ENCODE measurements around the gene MRTFB. TPM values are rescaled to one million over a fixed set of nuclear protein-coding genes. Genes with fewer than 3 reads are reported as not detected.

The MRTFB gene
- total RNA-seq, 1 donor from 2014 or later = 31.4 TPM

- peaks cover 5% of the 10 kb centered on the region for H3K36me3 Mint-ChIP-seq (ENCODE audit: unreplicated experiment)
- no peaks in the 10 kb centered on the region for H3K27me3 Mint-ChIP-seq (ENCODE audit: unreplicated experiment)
- no peak overlapping the region for H3K27ac Mint-ChIP-seq (ENCODE audit: unreplicated experiment)
- DNase-seq (ENCODE audit: extremely low spot score, unreplicated experiment) = no peak
- no peaks in the 10 kb centered on the region for H3K9me3 Mint-ChIP-seq (ENCODE audit: unreplicated experiment)
- H3K4me3 Mint-ChIP-seq (ENCODE audit: unreplicated experiment) = no peak overlapping the region
- H3K4me1 Mint-ChIP-seq (ENCODE audit: unreplicated experiment) = peaks cover 7% of the 10 kb centered on the region
- TF ChIP-seq, protein P1, sequence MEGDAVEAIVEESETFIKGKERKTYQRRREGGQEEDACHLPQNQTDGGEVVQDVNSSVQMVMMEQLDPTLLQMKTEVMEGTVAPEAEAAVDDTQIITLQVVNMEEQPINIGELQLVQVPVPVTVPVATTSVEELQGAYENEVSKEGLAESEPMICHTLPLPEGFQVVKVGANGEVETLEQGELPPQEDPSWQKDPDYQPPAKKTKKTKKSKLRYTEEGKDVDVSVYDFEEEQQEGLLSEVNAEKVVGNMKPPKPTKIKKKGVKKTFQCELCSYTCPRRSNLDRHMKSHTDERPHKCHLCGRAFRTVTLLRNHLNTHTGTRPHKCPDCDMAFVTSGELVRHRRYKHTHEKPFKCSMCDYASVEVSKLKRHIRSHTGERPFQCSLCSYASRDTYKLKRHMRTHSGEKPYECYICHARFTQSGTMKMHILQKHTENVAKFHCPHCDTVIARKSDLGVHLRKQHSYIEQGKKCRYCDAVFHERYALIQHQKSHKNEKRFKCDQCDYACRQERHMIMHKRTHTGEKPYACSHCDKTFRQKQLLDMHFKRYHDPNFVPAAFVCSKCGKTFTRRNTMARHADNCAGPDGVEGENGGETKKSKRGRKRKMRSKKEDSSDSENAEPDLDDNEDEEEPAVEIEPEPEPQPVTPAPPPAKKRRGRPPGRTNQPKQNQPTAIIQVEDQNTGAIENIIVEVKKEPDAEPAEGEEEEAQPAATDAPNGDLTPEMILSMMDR (IDR thresholded peaks at IDR 0.05) = no peak
Measured at GRCh38 chr16:14194721-14195120, 123.6 kb downstream of the MRTFB start.

DNA sequence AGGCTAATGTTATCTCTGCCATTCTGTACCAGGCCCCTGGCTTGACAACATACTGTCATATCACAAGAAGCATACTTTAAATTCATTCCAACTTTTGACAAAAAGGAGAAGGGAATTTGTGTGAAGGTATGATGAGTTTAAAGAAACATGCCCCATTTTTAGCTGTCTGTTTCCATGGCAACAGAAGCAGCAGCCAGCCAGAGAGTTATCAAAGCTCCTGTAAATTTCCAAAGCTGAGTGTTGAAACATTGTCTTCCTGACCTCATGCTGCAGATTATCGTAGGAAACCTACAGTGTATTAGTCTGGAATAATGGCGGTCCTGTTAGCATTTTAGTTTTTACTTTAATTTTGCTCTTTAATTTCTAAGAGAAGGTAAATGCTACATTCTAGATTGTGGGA is 124.9 kb downstream of the MRTFB start:
- no peak for DNase-seq (ENCODE audit: extremely low spot score, unreplicated experiment)
- Mint-ChIP-seq H3K36me3 (ENCODE audit: unreplicated experiment) (peaks cover 5% of the 10 kb centered on the region), H3K4me1 (ENCODE audit: unreplicated experiment) (peaks cover 7% of the 10 kb centered on the region), H3K27ac (ENCODE audit: unreplicated experiment) (no peak overlapping the region), H3K27me3 (ENCODE audit: unreplicated experiment) (no peaks in the 10 kb centered on the region), H3K9me3 (ENCODE audit: unreplicated experiment) (no peaks in the 10 kb centered on the region), H3K4me3 (ENCODE audit: unreplicated experiment) (no peak overlapping the region)
- TF ChIP-seq, protein P1 (IDR thresholded peaks at IDR 0.05) = no peak

GRCh38 chr16:14196539-14196938 is 125.4 kb downstream of the MRTFB start:
- DNase-seq (ENCODE audit: extremely low spot score, unreplicated experiment) = no peak
- H3K4me1 Mint-ChIP-seq (ENCODE audit: unreplicated experiment) = peaks cover 7% of the 10 kb centered on the region
- H3K9me3 Mint-ChIP-seq (ENCODE audit: unreplicated experiment) = no peaks in the 10 kb centered on the region
- no peaks in the 10 kb centered on the region for H3K27me3 Mint-ChIP-seq (ENCODE audit: unreplicated experiment)
- peak overlapping the region; percentile 9 for H3K27ac Mint-ChIP-seq (ENCODE audit: unreplicated experiment)
- TF ChIP-seq, protein P1 (IDR thresholded peaks at IDR 0.05) = no peak
- peaks cover 5% of the 10 kb centered on the region for H3K36me3 Mint-ChIP-seq (ENCODE audit: unreplicated experiment)
- no peak overlapping the region for H3K4me3 Mint-ChIP-seq (ENCODE audit: unreplicated experiment)

DNA sequence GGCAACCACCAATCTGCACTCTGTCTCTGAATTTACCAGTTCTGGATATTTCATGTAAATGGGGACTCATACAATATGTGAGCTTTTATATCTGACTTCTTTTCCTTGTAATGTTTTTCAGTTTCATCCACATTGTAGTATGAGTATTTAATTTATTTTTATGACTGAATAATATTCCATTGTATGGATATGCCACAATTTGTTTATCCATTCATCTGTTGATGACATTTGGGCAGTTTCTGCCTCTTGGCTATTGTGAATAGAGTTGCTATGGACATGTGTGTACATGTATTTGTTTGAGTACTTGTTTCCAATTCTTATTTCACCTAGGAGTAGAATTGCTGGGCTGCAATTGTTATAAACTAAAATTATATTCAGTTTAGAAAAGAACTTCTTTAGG is 126.9 kb downstream of the MRTFB start:
- TF ChIP-seq, protein P1 (IDR thresholded peaks at IDR 0.05) = no peak
- no peaks in the 10 kb centered on the region for H3K9me3 Mint-ChIP-seq (ENCODE audit: unreplicated experiment)
- no peak overlapping the region for H3K27ac Mint-ChIP-seq (ENCODE audit: unreplicated experiment)
- peaks cover 11% of the 10 kb centered on the region for H3K4me1 Mint-ChIP-seq (ENCODE audit: unreplicated experiment)
- DNase-seq (ENCODE audit: extremely low spot score, unreplicated experiment) = no peak
- no peaks in the 10 kb centered on the region for H3K27me3 Mint-ChIP-seq (ENCODE audit: unreplicated experiment)
- peaks cover 5% of the 10 kb centered on the region for H3K36me3 Mint-ChIP-seq (ENCODE audit: unreplicated experiment)
- no peak overlapping the region for H3K4me3 Mint-ChIP-seq (ENCODE audit: unreplicated experiment)

DNA sequence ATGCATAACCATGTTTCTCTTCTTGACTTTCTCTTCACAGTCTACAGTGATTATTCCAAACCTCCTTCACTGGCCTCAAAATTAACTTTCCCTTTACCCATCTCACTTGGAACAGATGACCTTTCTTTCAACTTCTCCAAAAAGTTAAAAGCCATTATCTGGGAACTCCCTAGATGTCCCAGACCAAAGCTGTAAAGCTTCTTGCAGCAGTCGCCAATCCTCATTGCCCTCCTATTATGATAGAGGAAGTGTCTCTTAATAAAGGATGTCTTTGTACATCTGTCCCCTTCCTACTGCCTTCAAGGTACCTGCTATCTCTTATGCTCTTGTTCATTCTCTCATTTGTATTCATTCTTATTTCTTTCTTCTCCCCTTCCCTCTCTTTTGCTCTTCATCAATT is 127.5 kb downstream of the MRTFB start:
- no peak overlapping the region for H3K27ac Mint-ChIP-seq (ENCODE audit: unreplicated experiment)

More for the DNA sequence above, 127.5 kb downstream of the MRTFB start:
- no peak overlapping the region for H3K4me3 Mint-ChIP-seq (ENCODE audit: unreplicated experiment)
- no peaks in the 10 kb centered on the region for H3K9me3 Mint-ChIP-seq (ENCODE audit: unreplicated experiment)
- DNase-seq (ENCODE audit: extremely low spot score, unreplicated experiment) = no peak
- TF ChIP-seq, protein P1 (IDR thresholded peaks at IDR 0.05) = no peak
- no peaks in the 10 kb centered on the region for H3K27me3 Mint-ChIP-seq (ENCODE audit: unreplicated experiment)
- peaks cover 5% of the 10 kb centered on the region for H3K36me3 Mint-ChIP-seq (ENCODE audit: unreplicated experiment)
- H3K4me1 Mint-ChIP-seq (ENCODE audit: unreplicated experiment) = peaks cover 14% of the 10 kb centered on the region
